ENCODE results near the gene RBM42. TPM values are rescaled to one million over a fixed set of nuclear protein-coding genes. Genes with fewer than 3 reads are reported as not detected.
A peak's percentile ranks its signal among the peaks of the same experiment; 100 is the strongest.

Gene RBM42
- total RNA-seq, 1 experiment from 2014 or later: 110 TPM

DNA sequence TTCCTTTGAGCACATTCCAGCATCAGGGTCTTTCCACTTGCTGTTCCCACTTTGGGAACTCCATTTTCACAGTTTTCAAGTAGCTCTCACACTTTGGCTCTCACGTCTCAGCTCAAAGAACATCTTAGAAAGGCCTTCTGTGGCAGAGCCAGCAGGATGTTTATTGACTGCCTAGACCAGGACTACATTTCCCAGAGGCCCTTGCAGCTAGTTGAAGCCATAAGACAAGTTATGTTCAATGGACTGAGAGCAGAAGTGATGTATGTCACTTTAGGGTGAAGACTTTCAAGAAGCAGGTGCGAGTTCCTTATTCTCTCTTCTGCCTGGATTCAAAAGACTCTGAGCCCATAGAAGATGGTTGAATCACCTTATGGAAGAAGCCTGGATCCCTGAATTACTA lies 20.6 kb upstream of the RBM42 start:
- CTCF ChIA-PET: no interaction called here
- DNase-seq: no peak

DNA sequence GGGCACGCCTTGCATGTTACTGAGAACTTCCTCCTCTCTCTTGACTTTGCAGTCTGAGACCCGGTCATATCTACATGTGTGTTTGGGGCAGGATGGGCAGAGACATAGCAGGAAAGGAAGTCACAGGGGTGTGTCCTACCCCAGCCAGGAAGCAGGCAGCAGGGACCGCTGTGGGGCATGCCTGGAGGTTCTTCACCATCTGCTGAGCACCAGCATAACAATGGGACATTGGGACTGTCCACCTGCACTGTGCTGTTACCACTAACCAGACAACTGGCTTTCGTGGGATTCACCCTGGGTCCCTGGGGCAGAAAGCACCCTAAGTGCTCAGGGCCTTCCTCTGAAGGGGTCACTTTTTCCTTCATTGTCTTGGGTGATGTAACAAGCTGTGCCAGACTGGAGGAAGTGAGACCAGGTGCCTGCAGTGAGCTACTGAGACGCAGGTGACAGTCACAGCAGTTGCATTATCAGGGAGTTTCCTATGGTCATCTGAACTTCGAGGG lies 18.9 kb upstream of the RBM42 start:
- BruUV-seq (replicated peaks): no TSS peak
- Histone ChIP-seq H3K4me3 (no peak overlapping the region), H3K4me2 (no peak overlapping the region), H2AFZ (no peak overlapping the region), H3K9me2 (ENCODE audit: insufficient read depth) (no peaks in the 10 kb centered on the region), H3K27ac (no peak overlapping the region), H3K9me3 (ENCODE audit: insufficient read depth, low read depth) (peaks cover 12% of the 10 kb centered on the region), H3K79me2 (ENCODE audit: low read depth) (peaks cover 4% of the 10 kb centered on the region; the same call in 1 of the 2 replicates), H4K20me1 (ENCODE audit: insufficient read depth) (no peaks in the 10 kb centered on the region), H3K4me1 (replicated peaks; ENCODE audit: insufficient read depth) (peaks cover 9% of the 10 kb centered on the region), H3K36me3 (ENCODE audit: low read depth) (no peaks in the 10 kb centered on the region), H3F3A (ENCODE audit: insufficient read depth, low read depth) (no peaks in the 10 kb centered on the region), H3K27me3 (ENCODE audit: insufficient read depth, low read depth) (no peaks in the 10 kb centered on the region)
- intact Hi-C loops (cut with micrococcal nuclease; ENCODE audit: unreplicated experiment): no loop called here
- no peak for DNase-seq
- ChIA-PET CTCF (no interaction called here), POLR2A (ENCODE audit: unreplicated experiment) (no interaction called here)
- TF ChIP-seq CTCF (conservative IDR thresholded peaks at IDR 0.05) (no peak), EZH2 (IDR thresholded peaks at IDR 0.05; ENCODE audit: low read depth) (no peak)

More for the DNA sequence above, 20.6 kb upstream of the RBM42 start:
- no peak for TF ChIP-seq CTCF (conservative IDR thresholded peaks at IDR 0.05)
- no peak for TF ChIP-seq EZH2 (IDR thresholded peaks at IDR 0.05; ENCODE audit: low read depth)
- Histone ChIP-seq H3K27me3 (ENCODE audit: insufficient read depth, low read depth) (no peaks in the 10 kb centered on the region), H3K9me2 (ENCODE audit: insufficient read depth) (no peaks in the 10 kb centered on the region), H3K4me3 (no peak overlapping the region), H3K36me3 (ENCODE audit: low read depth) (no peaks in the 10 kb centered on the region), H2AFZ (no peak overlapping the region), H3K4me1 (replicated peaks; ENCODE audit: insufficient read depth) (peaks cover 17% of the 10 kb centered on the region), H3K4me2 (no peak overlapping the region), H3F3A (ENCODE audit: insufficient read depth, low read depth) (no peaks in the 10 kb centered on the region), H4K20me1 (ENCODE audit: insufficient read depth) (no peaks in the 10 kb centered on the region), H3K9me3 (ENCODE audit: insufficient read depth, low read depth) (peaks cover 12% of the 10 kb centered on the region), H3K27ac (no peak overlapping the region), H3K79me2 (ENCODE audit: low read depth) (peaks cover 4% of the 10 kb centered on the region; the same call in 1 of the 2 replicates)
- BruUV-seq (replicated peaks): no TSS peak
- POLR2A ChIA-PET (ENCODE audit: unreplicated experiment): no interaction called here
- intact Hi-C loops (cut with micrococcal nuclease; ENCODE audit: unreplicated experiment): no loop called here

- Histone ChIP-seq H2AFZ (peak overlapping the region; percentile 90), H3K4me2 (peak overlapping the region; percentile 83), H3K9me2 (ENCODE audit: insufficient read depth) (no peaks in the 10 kb centered on the region), H3K9me3 (ENCODE audit: insufficient read depth, low read depth) (peaks cover 9% of the 10 kb centered on the region), H3K27ac (no peak overlapping the region), H3K79me2 (ENCODE audit: low read depth) (peaks cover 4% of the 10 kb centered on the region; the same call in 1 of the 2 replicates), H3F3A (ENCODE audit: insufficient read depth, low read depth) (no peaks in the 10 kb centered on the region), H3K4me3 (peak overlapping the region; percentile 68), H4K20me1 (ENCODE audit: insufficient read depth) (no peaks in the 10 kb centered on the region), H3K36me3 (ENCODE audit: low read depth) (no peaks in the 10 kb centered on the region), H3K4me1 (replicated peaks; ENCODE audit: insufficient read depth) (0 out of 2 replicates have a peak, but pooled peaks cover 5% of the 10 kb centered on the region), H3K27me3 (ENCODE audit: insufficient read depth, low read depth) (no peaks in the 10 kb centered on the region)
- intact Hi-C loops (cut with micrococcal nuclease; ENCODE audit: unreplicated experiment): loop anchor here (1.0 kb wide), 1 partner anchor 16 kb away; no protein-coding TSS in a partner anchor
- POLR2A ChIA-PET (ENCODE audit: unreplicated experiment): interaction anchor here (0.7 to 0.8 kb wide), 2 partner anchors 26 to 136 kb away, joined by 5 to 6 read pairs; no protein-coding TSS in a partner anchor
- BruUV-seq (replicated peaks): TSS peak; percentile 57
- no peak for DNase-seq
- no peak for TF ChIP-seq EZH2 (IDR thresholded peaks at IDR 0.05; ENCODE audit: low read depth)
- TF ChIP-seq CTCF (conservative IDR thresholded peaks at IDR 0.05): no peak
- CTCF ChIA-PET: no interaction called here
Observed at GRCh38 chr19:35612224-35612558, 16.6 kb upstream of the RBM42 start.
